ENCODE results near the gene ARID4B. TPM values are rescaled to one million over a fixed set of nuclear protein-coding genes. Genes with fewer than 3 reads are reported as not detected.

Gene ARID4B
- polyA plus RNA-seq, 1 donor (not counting 4 experiments of a cell fraction or from before 2014, with no cell fraction given) = 12.7 TPM

DNA sequence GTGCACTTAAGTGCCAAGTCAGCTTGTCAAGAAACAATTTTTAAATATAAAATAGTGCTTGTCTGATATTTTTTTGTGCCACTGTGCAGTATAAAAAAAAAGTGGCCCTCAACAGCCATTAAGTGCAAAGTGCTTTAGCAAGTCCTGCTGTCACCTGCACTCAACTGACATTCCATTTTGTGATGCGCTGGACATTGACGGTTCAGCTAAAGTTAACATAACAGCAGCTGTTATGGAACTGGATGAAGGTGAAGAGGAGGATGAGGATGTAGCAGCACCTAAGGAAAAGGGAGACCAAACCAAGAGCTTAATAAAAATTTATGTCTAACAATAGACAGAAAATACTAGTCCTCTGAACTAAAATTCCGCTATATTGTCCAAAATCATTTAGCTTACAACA lies 159.6 kb downstream of the ARID4B start:
- dilution Hi-C loops (cut with MboI; ENCODE audit: extremely low pct_ligation_motif_present, low sequenced_read_pairs) = no loop called here
- FAIRE-seq = no peak
- H4K20me1 ChIP-seq (ENCODE audit: control insufficient read depth, extremely low read depth, insufficient read depth, low read length) = no peaks in the 10 kb centered on the region

DNA sequence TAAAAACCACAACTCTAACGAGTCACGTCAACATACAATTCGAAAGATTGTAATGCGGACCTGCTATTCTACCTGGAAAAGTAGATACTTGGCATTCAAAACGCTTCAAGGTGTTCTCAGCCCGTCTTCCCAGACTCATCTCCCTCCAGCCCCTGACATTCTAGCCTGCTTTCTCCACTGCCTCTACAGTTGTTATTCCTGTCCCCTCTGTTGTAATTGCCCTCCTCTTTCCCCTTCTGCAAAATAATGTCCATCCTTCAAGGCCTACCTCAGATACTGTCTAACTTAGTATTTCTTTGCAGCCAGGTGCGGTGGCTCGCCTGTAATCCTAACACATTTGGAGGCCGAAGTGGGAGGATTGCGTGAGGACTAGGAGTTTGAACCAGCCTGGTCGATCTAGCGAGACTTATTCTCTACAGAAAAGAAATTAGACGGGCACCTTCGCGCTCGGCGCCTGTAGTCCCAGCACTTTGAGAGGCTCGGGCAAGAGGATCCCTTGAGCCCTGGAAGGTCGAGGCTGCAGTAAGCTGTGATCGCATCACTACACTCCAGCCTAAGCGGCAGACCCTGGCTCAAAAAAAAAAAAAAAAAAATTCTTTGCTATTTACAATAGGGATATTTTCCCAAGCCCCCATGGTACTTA lies 166.2 kb downstream of the ARID4B start:
- dilution Hi-C loops (cut with MboI; ENCODE audit: extremely low pct_ligation_motif_present, low sequenced_read_pairs) = no loop called here
- Histone ChIP-seq H3K27me3 (ENCODE audit: control insufficient read depth, extremely low read depth, insufficient read depth, low read length) (no peaks in the 10 kb centered on the region), H3K9me1 (ENCODE audit: control insufficient read depth, extremely low read depth, insufficient read depth, low read length) (no peaks in the 10 kb centered on the region), H3K79me2 (ENCODE audit: control insufficient read depth, insufficient read depth, low read length) (peaks cover 29% of the 10 kb centered on the region), H3K4me1 (ENCODE audit: control insufficient read depth, extremely low read depth, insufficient read depth, low read length) (peaks cover 6% of the 10 kb centered on the region), H2AFZ (ENCODE audit: control insufficient read depth, low read length) (peak overlapping the region; percentile 93), H3K9ac (ENCODE audit: control insufficient read depth, extremely low read depth, insufficient read depth, low read length) (peak overlapping the region; percentile 89), H4K20me1 (ENCODE audit: control insufficient read depth, extremely low read depth, insufficient read depth, low read length) (no peaks in the 10 kb centered on the region), H3K4me2 (ENCODE audit: control insufficient read depth, extremely low read depth, insufficient read depth, low read depth, low read length) (peak overlapping the region; percentile 91), H3K27ac (ENCODE audit: control insufficient read depth, insufficient read depth, low read length) (peak overlapping the region; percentile 86), H3K4me3 (ENCODE audit: control insufficient read depth in 2 of 3, extremely low read depth in 1 of 3, insufficient read depth in 2 of 3, low read depth in 1 of 3, low read length in 3 of 3) (peak overlapping the region; percentile 54 to 88 (median 79)), H3K9me3 (ENCODE audit: control insufficient read depth, low read depth, low read length) (no peaks in the 10 kb centered on the region), H3K36me3 (ENCODE audit: control insufficient read depth in 2 of 2, extremely low read depth in 1 of 2, insufficient read depth in 2 of 2, low read length in 2 of 2) (peaks cover 8% of the 10 kb centered on the region in 2 experiments)
- DNase-seq (ENCODE audit: low read depth, low spot score) (no peak), FAIRE-seq (no peak)
- TF ChIP-seq EZH2 (IDR thresholded peaks at IDR 0.05; ENCODE audit: low read length) = no peak
- TF ChIP-seq, protein P1, sequence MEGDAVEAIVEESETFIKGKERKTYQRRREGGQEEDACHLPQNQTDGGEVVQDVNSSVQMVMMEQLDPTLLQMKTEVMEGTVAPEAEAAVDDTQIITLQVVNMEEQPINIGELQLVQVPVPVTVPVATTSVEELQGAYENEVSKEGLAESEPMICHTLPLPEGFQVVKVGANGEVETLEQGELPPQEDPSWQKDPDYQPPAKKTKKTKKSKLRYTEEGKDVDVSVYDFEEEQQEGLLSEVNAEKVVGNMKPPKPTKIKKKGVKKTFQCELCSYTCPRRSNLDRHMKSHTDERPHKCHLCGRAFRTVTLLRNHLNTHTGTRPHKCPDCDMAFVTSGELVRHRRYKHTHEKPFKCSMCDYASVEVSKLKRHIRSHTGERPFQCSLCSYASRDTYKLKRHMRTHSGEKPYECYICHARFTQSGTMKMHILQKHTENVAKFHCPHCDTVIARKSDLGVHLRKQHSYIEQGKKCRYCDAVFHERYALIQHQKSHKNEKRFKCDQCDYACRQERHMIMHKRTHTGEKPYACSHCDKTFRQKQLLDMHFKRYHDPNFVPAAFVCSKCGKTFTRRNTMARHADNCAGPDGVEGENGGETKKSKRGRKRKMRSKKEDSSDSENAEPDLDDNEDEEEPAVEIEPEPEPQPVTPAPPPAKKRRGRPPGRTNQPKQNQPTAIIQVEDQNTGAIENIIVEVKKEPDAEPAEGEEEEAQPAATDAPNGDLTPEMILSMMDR (optimal IDR thresholded peaks at IDR 0.05 in 1 of 3, IDR thresholded peaks at IDR 0.05 in 1 of 3, conservative IDR thresholded peaks at IDR 0.05 in 1 of 3; ENCODE audit: extremely low read depth in 1 of 3, insufficient read depth in 2 of 3, low read length in 3 of 3) = no peak

More for the DNA sequence above, 159.6 kb downstream of the ARID4B start:
- Histone ChIP-seq H3K4me2 (ENCODE audit: control insufficient read depth, extremely low read depth, insufficient read depth, low read depth, low read length) (no peak overlapping the region), H3K9ac (ENCODE audit: control insufficient read depth, extremely low read depth, insufficient read depth, low read length) (no peak overlapping the region), H3K27me3 (ENCODE audit: control insufficient read depth, extremely low read depth, insufficient read depth, low read length) (no peaks in the 10 kb centered on the region), H3K4me3 (ENCODE audit: control insufficient read depth in 2 of 3, extremely low read depth in 1 of 3, insufficient read depth in 2 of 3, low read depth in 1 of 3, low read length in 3 of 3) (no peak overlapping the region), H3K9me1 (ENCODE audit: control insufficient read depth, extremely low read depth, insufficient read depth, low read length) (no peaks in the 10 kb centered on the region), H2AFZ (ENCODE audit: control insufficient read depth, low read length) (no peak overlapping the region), H3K36me3 (ENCODE audit: control insufficient read depth in 2 of 2, extremely low read depth in 1 of 2, insufficient read depth in 2 of 2, low read length in 2 of 2) (peaks cover 2 to 3% of the 10 kb centered on the region in 2 experiments), H3K79me2 (ENCODE audit: control insufficient read depth, insufficient read depth, low read length) (no peaks in the 10 kb centered on the region), H3K4me1 (ENCODE audit: control insufficient read depth, extremely low read depth, insufficient read depth, low read length) (no peaks in the 10 kb centered on the region), H3K9me3 (ENCODE audit: control insufficient read depth, low read depth, low read length) (no peaks in the 10 kb centered on the region), H3K27ac (ENCODE audit: control insufficient read depth, insufficient read depth, low read length) (no peak overlapping the region)
- TF ChIP-seq EZH2 (IDR thresholded peaks at IDR 0.05; ENCODE audit: low read length) = no peak
- TF ChIP-seq, protein P1 (optimal IDR thresholded peaks at IDR 0.05 in 1 of 3, IDR thresholded peaks at IDR 0.05 in 1 of 3, conservative IDR thresholded peaks at IDR 0.05 in 1 of 3; ENCODE audit: extremely low read depth in 1 of 3, insufficient read depth in 2 of 3, low read length in 3 of 3) = no peak
- no peak for DNase-seq (ENCODE audit: low read depth, low spot score)

Measured in keratinocyte (primary cell).